Pulmonary artery endothelial cell (primary cell): ENCODE measurements around the gene COCH. TPM values are rescaled to one million over a fixed set of nuclear protein-coding genes. Genes with fewer than 3 reads are reported as not detected.
"Not testable (repeated sequence)": the region's sequence is repeated elsewhere in the genome, so short reads cannot be mapped to it uniquely, and the experiment has no call there.

ENCODE experiments used
- DNase-seq: peaks from one replicate; pipeline ENCODE4 v3.0.0-alpha.2; 2011; ENCODE audit warnings: low read depth, low spot score
- total RNA-seq: library from RNA; depleted of rRNA; stranded (reverse); fragments of >200 nt; gene quantifications from 2 replicates; pipeline ENCODE4 v1.2.3, GENCODE V29; 2014

Gene COCH
- total RNA-seq, 1 donor from 2014 or later = 0.66 TPM

- DNase-seq = peak; percentile 20
These were observed 46.9 kb downstream of the COCH start for GRCh38 chr14:30921305-30921704.

GRCh38 chr14:30921788-30922187 lies 47.4 kb downstream of the COCH start:
- no peak for DNase-seq

DNA sequence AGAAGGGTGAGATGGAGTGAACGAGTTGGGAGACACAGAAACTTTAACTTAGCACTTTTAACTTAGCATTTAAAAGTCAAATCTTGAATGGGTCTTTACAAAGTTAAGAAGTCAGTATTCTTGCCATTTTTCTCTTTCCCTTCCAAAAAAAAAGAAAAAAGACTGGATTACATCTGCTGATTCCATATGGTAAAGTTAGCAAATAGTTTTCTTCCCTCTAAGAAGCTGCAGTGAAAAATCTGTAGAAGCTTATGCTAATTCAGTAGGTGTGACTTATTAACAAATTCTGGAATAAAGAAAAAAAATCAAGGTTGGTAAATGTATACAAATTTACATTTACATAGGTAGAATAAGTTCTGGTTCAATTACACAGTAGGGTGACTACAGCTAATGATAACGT lies 50.9 kb downstream of the COCH start:
- DNase-seq = no peak

- no peak for DNase-seq
These were observed 54.1 kb downstream of the COCH start for GRCh38 chr14:30928462-30928861.

DNA sequence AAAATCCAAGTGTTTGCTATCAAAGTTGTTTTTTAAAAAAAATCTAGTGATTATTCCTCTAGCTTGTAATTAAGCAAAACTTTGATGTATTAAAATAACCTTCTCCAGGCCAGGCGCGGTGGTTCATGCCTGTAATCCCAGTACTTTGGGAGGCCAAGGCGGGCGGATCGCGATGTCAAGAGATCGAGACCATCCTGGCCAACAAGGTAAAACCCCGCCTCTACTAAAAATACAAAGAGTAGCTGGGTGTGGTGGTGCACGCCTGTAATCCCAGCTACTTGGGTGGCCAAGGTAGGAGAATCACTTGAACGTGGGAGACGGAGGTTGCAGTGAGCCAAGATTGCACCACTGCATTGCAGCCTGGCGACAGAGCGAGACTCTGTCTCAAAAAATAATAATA lies 59.6 kb downstream of the COCH start:
- not testable (repeated sequence) for DNase-seq

- DNase-seq = no peak
These were observed 61.1 kb downstream of the COCH start for GRCh38 chr14:30935445-30935844.

DNA sequence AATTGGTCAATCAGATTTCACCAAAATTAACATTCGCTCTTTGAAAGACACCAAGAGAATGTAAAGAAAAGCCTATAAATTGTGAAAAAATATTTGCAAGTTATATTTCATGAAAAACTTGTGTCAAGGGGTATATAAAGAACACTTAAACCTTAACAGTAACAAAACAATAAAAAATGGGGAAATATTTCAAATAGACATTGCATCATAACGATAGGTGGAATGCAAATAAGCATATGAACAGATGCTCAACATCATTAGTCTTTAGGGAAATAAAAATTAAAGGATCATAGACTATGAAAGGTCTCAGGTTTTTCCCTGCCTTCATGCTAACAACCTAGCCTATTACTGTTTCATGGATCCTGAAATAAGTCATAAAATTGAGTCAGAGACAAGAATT lies 64.3 kb downstream of the COCH start:
- DNase-seq = no peak

Other genes starting within 250 kb of the COCH start
- 3.2 and 4.1 TPM in 2 replicates for gene AP4S1, start 151.1 kb downstream of the COCH start, total RNA-seq
- 60.2 and 63.2 TPM in 2 replicates for gene STRN3, start 151.8 kb downstream of the COCH start, total RNA-seq